GM21528 (cell line): Measurements from ENCODE around the gene NRBF2.
"Not testable (repeated sequence)": the region's sequence is repeated elsewhere in the genome, so short reads cannot be mapped to it uniquely, and the experiment has no call there.

ENCODE experiments used
- ATAC-seq: cut with Tn5 transposase; IDR thresholded peaks from one replicate; pipeline ENCODE4 v1.9.1; 2021; ENCODE audit warnings: mild to moderate bottlenecking, moderate library complexity; ENCODE audit not compliant: unreplicated experiment, low FRiP score

The NRBF2 gene

DNA sequence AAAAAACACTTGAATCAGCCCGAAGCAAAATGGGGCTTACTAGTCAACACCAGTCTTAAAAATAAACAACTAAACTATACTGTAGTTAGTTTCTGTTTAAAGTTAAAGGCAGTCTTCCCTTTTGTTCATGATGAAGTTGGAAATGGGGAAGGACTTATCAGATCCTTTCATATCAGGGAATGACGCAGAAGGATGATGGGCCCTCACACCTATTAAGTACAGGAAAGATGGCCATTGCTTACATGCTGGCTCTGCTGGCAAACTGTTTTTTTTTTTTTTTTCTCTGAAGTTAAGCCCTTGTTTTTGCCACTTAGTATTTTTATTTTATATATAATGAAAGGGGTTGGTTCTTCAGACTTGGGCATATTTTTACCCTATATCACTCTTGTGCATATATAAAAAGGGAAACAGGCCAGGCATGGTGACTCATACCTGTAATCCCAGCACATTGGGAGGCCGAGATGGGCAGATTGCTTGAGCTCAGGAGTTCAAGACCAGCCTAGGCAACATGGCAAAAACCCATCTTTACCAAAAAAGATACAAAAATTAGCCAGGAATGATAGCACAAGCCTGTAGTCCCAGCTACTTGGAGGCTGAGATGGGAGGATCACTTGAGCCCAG lies 16.6 kb upstream of the NRBF2 start:
- no peak for ATAC-seq

GRCh38 chr10:63119041-63119440 lies 14.1 kb upstream of the NRBF2 start:
- no peak for ATAC-seq

- ATAC-seq = no peak
Measured at GRCh38 chr10:63120554-63120953, 12.6 kb upstream of the NRBF2 start.

- ATAC-seq = no peak
Measured at GRCh38 chr10:63123727-63124362, 9.3 kb upstream of the NRBF2 start.

DNA sequence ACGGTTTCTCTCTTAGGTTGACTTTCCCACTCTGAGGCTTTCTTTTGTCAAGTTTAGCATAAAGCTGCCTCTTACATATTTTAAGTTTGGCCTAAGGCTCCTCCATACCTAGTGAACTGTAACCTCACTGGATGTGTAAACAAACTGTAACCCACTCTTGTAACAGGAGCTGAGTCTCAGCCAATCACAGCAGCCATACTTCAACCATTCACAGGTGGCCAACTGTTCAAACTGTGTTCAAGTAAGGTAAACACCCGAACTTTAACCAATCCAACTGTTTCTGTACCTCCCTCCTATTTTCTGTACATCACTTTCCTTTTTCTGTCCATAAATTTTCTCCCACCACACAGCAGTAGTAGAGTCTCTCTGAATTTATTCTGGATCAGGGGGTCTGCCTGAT lies 7.7 kb upstream of the NRBF2 start:
- no peak for ATAC-seq

DNA sequence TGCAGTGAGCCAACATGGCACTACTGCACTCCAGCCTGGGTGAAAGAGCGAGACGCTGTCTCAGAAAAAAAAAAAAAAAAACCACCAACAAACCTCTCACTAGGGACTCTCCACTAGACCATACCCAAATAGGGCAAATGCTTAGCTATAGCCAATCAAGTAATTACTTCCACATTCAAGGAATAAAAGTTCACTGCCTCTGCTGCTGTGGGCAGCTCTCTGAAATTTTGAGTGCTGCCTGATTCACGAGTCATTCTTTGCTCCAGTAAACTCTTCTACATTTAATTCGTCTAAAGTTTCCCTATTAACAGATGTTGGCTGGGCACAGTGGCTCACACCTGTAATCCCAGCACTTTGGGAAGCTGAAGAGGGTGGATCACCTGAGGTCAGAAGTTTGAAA lies 4.7 kb upstream of the NRBF2 start:
- no peak for ATAC-seq

GRCh38 chr10:63129888-63130287 lies 3.2 kb upstream of the NRBF2 start:
- ATAC-seq = no peak

DNA sequence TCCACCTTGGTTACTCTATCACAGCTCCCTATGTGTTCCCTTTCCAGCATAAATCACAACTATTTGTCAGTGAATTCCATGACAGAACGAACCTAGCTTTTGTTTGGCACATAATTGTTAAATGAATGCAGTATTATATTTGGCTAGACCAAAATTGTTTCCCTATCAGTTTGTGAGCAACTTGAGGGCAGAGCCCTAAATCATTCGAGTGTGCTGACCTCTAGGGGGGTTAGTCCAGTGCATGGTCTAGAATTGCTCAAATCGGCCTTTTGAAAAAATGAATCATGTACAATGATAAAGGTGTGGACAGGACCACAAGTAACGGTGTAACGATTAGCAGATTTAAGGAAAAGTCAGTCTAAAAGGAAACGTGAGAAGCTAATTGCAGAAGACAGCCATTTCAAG lies 475 bp upstream of the NRBF2 start:
- peak; percentile 2 for ATAC-seq

DNA sequence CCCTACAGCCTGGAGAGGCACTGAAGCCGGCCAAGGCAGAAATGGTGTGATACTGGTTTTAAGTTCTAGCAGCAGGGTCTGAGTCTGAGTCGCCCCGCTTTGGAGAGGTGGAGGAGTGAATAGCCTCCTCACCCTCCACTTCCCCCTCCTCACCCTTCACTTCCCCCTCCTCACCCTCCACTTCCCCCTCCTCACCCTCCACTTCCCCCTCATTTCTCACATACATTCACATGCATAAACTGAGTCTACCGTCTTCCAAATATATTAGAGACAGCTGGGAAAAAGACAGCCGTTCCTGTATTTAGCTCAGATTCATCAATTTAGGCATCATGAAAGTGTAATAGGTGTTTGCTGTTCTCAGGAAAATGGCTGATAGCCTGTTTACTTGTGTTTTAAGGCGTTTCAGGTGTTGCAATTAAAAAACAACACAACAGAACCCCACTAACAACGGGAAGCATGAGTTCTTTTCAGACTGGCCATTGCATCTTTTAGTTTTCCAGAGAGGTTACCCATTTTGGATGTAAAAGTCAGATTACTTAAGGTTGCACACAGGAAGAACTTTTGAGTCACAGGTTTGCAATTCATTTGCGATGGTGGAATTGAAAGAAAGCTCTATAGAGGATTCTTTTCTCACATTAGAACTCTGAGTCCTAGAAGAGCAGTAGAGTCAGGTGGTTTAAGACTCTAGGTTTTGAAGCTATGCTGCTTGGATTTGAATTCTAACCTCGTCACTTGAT lies 861 bp downstream of the NRBF2 start:
- ATAC-seq = no peak

DNA sequence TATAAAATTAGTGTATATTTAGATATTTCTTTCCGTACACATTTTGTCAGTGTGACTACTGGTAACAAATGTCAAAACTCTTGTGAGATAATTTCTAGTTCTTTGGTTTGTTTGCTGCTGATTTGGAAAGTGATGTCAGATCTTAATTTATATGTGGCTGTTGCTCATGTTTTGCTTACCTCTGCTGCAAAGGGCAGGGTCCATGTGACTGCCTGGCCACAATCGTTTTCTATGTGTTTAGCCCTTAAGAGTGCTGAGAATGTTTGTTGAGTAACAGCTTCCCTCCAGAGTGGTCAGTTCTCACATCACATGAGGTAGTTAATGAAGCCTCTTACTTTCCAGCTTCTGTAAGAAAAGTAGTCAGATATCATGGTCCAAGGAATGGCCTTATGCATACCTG lies 4.2 kb downstream of the NRBF2 start:
- no peak for ATAC-seq

- ATAC-seq = no peak
Measured at GRCh38 chr10:63140077-63140476, 6.9 kb downstream of the NRBF2 start.

GRCh38 chr10:63142136-63142535 lies 9.0 kb downstream of the NRBF2 start:
- no peak for ATAC-seq

- no peak for ATAC-seq
Measured at GRCh38 chr10:63143987-63144386, 10.9 kb downstream of the NRBF2 start.

DNA sequence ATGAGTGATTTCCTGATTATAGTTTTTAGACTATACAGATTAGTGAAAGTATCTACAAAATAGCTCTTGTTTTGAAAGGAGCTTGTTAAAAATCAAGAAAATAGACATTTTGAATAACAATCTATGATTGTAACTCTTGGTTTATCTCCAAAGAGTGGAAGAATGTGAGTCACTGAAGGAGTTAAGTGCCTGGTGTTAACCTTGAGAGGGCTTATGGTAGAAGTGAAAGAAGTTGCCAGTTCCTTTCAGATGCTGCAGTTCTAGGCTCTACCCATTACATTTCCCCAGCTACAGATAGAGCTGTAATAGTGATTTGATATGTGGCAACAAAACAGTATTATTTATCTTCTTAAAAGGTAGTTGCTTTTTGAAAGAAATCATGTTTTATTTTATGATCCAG lies 12.7 kb downstream of the NRBF2 start:
- ATAC-seq = no peak

- no peak for ATAC-seq
Measured at GRCh38 chr10:63146503-63146902, 13.4 kb downstream of the NRBF2 start.

- ATAC-seq = no peak
Measured at GRCh38 chr10:63150745-63151144, 17.6 kb downstream of the NRBF2 start.

GRCh38 chr10:63153868-63154545 lies 20.9 kb downstream of the NRBF2 start:
- not testable (repeated sequence) for ATAC-seq

DNA sequence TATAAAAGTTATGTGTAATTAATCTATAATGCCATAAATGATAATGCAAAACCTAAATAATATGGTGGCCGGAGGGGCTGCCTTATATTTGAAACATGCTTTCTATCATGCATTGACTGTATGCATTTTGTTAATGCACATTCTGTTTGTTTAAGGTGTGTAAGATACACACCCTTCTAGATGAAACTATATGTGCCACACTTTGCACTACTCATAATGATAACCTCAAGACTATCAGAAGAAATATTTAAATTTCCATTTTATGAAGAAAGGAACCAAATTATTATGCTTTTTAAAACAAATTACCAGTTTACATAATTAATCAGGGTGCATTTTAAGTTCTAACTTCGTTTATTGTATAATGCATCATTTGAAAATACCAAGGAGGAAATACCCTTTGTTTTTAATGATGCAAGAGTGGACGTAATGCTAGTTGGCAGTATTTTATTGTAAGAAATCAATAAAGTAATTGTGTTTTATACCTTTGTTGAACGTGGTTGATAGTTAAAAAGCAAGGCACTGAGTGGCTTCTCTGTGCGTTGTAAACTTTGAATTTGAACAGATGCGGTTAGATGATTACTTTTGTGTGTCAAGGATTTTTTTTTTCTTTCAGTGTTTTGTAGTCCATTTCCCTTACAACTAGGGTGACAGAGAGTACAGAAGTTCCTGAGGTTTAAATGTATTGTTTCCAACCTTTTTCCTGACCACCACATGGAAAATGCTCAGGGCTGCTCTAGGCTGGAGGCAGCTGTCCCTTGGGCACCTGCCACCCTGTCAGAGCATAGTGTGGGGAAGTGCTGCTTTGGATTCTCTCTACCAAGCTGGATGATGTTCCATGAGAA lies 21.6 kb downstream of the NRBF2 start:
- ATAC-seq = no peak

DNA sequence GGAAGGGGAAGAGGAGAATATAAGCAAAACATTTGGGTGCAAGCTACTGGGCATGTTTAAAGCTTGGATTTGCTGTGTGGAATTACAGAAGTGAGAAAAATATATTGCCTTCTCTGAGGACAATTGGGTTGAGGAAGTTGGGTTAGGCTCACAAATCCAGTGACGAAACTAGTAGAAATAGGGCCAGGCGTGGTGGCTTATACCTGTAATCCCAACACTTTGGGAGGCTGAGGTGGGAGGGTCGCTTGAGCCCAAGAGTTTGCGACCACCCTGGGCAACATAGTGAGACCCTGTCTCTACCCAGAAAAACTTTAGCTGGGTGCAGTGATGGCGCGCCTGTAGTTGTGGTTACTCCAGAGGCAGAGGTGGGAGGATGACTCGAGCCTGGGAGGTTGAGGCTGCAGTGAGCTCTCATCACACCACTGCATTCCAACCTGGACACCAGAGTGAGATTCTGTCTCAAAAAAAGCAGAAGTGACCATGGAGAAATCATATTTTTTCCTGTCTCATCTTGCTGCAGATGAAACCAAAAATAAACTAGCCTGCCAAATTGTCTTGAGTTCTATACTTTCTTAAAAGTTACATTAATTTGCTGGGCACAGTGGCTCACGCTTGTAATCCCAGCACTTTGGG lies 22.4 kb downstream of the NRBF2 start:
- no peak for ATAC-seq

DNA sequence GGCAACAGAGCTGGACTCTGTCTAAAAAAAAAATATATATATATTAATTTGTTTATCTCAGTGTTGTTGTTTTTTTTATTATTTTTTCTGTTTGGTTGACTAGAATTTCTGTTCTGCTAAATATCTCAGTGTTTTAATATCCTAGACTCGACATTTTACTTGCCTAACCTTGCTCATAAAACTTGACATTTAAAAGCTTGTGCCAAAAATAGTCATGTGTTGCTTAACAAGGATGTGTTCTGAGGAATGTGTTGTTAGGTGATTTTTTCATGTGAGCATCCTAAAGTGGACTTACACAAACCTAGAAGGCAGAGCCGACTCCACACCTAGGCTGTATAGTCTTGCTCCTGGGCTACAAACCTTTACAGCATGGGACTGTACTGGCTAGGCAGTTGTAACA lies 23.1 kb downstream of the NRBF2 start:
- ATAC-seq = no peak
